Transverse colon (tissue), 4 donors: ENCODE data around the gene PRR20G. TPM values are rescaled to one million over a fixed set of nuclear protein-coding genes. Genes with fewer than 3 reads are reported as not detected.

ENCODE experiments used
- DNase-seq: peaks from one replicate; pipeline ENCODE4 v3.0.0-alpha.2; 2019
- H3K27ac ChIP-seq, 4 donors: fragments of 200-600 bp; sonication (generic); 2 replicates each; pipeline ENCODE4 v1.5.1; 2016 to 2018; ENCODE audit warnings: inconsistent platforms in 4 of 4
- H3K27me3 ChIP-seq: fragments of 200-600 bp; sonication (generic); 2 replicates; pipeline ENCODE4 v1.5.1; 2017; ENCODE audit warnings: inconsistent platforms
- H3K36me3 ChIP-seq, 4 donors: fragments of 200-600 bp; sonication (generic); 2 replicates each; pipeline ENCODE4 v1.5.1; 2017 to 2019; ENCODE audit warnings: inconsistent platforms in 4 of 4
- H3K4me1 ChIP-seq, 4 donors: fragments of 200-600 bp; sonication (generic); 2 replicates each; pipeline ENCODE4 v1.5.1; 2017 to 2020; ENCODE audit warnings: inconsistent platforms in 4 of 4
- H3K4me3 ChIP-seq, 4 donors: fragments of 200-600 bp; sonication (generic); 1 replicate in 1 of 4; 2 replicates in 3 of 4; pipeline versions ENCODE4 v1.5.1 to v1.6.1; 2017 to 2019; ENCODE audit warnings: inconsistent platforms in 4 of 4
- H3K9me3 ChIP-seq, 2 donors: fragments of 200-600 bp; sonication (generic); 2 replicates each; pipeline ENCODE4 v1.5.1; 2017 to 2019; ENCODE audit warnings: inconsistent platforms in 2 of 2
- CTCF ChIP-seq, 5 experiments: fragments of 200-600 bp in 3 of 5; fragments of 450-650 bp in 2 of 5; sonication (generic) in 3 of 5; IDR thresholded peaks; 1 replicate in 2 of 5; 2 replicates in 3 of 5; pipeline ENCODE4 v1.5.1; 2016 to 2017; ENCODE audit warnings: antibody characterized with exemption in 5 of 5, inconsistent platforms in 3 of 5, mild to moderate bottlenecking in 2 of 5, moderate library complexity in 1 of 5
- EP300 ChIP-seq: sonication (generic); formaldehyde crosslinking; IDR thresholded peaks from one replicate; pipeline ENCODE4 v1.6.1; 2017; ENCODE audit warnings: antibody characterized with exemption, low read depth
- POLR2A ChIP-seq: fragments of 450-650 bp; IDR thresholded peaks from one replicate; pipeline ENCODE4 v1.6.1; 2016; ENCODE audit warnings: antibody characterized with exemption, mild to moderate bottlenecking, moderate library complexity
- POLR2AphosphoS5 ChIP-seq, 3 donors: sonication (generic); formaldehyde crosslinking; IDR thresholded peaks; one replicate each; pipeline ENCODE4 v1.6.1; 2016; ENCODE audit warnings: antibody characterized with exemption in 3 of 3
- WGBS, 2 donors: methylation state at CpG; one replicate each; pipeline ENCODE4 v1.1.5; 2018; ENCODE audit warnings: low coverage in 1 of 2; 5-methylcytosine and 5-hydroxymethylcytosine counted together
- in situ Hi-C, 4 donors: fragments of 200-750 bp; cut with MboI; loops; one replicate each; pipeline versions ENCODE4 v1.15.0 to v1.15.1; 2017; ENCODE audit warnings: low sequenced_read_pairs in 3 of 4, low pct_ligation_motif_present in 1 of 4, low pct_unique_long_range_greater_than_20kb in 1 of 4
- intact Hi-C: fragments of 100-400 bp; cut with DNase I; formaldehyde crosslinking; loops from one replicate; pipeline ENCODE4 v1.15.1; 2023; ENCODE audit warnings: low total_unique reads
- total RNA-seq, 4 donors: library from RNA; depleted of rRNA; stranded (reverse); fragments of >200 nt; gene quantifications; one replicate each; pipeline ENCODE4 v1.1.0, GENCODE V29; 2016

The PRR20G gene
- total RNA-seq, 4 donors from 2014 or later, result not detected

- in situ Hi-C loops, result no loop called here
- 29 to 58% methylated on average over 1 to 4 of the region's 4 CpGs for WGBS, 2 donors
- no peak for DNase-seq
- H3K9me3 ChIP-seq, result peaks cover 2 to 3% of the 10 kb centered on the region in 2 donors
- H3K36me3 ChIP-seq, result no peaks in the 10 kb centered on the region
- intact Hi-C loops, result no loop called here
- H3K27me3 ChIP-seq, result no peaks in the 10 kb centered on the region
- H3K4me1 ChIP-seq, result no peaks in the 10 kb centered on the region
- H3K4me3 ChIP-seq, result no peak overlapping the region
- no peak overlapping the region for H3K27ac ChIP-seq
- TF ChIP-seq CTCF (IDR thresholded peaks at IDR 0.05) (no peak), EP300 (no peak), POLR2AphosphoS5 (IDR thresholded peaks at IDR 0.05) (no peak), POLR2A (no peak)
These were observed 37.2 kb upstream of the PRR20G start for GRCh38 chr3:127324913-127325628.

GRCh38 chr3:127324076-127324475 lies 36.2 kb upstream of the PRR20G start:
- Histone ChIP-seq H3K27me3 (no peaks in the 10 kb centered on the region), H3K9me3 (no peaks in the 10 kb centered on the region), H3K4me1 (no peaks in the 10 kb centered on the region), H3K27ac (no peak overlapping the region), H3K36me3 (no peaks in the 10 kb centered on the region), H3K4me3 (no peak overlapping the region)
- no peak for TF ChIP-seq CTCF (IDR thresholded peaks at IDR 0.05)
- no peak for TF ChIP-seq POLR2AphosphoS5 (IDR thresholded peaks at IDR 0.05)
- TF ChIP-seq POLR2A, result no peak
- TF ChIP-seq EP300, result no peak
- intact Hi-C loops (no loop called here), in situ Hi-C loops (no loop called here)
- 54% methylated on average over 3 of the region's 3 CpGs; no CpG with 5 or more reads in 1 of the 2 donors for WGBS, 2 donors
- no peak for DNase-seq

- TF ChIP-seq EP300 (no peak), POLR2AphosphoS5 (IDR thresholded peaks at IDR 0.05) (no peak), POLR2A (no peak), CTCF (IDR thresholded peaks at IDR 0.05) (no peak)
- DNase-seq, result no peak
- no peaks in the 10 kb centered on the region for H3K27me3 ChIP-seq
- no peaks in the 10 kb centered on the region for H3K36me3 ChIP-seq
- H3K27ac ChIP-seq, result no peak overlapping the region
- intact Hi-C loops (no loop called here), in situ Hi-C loops (no loop called here)
- WGBS, 2 donors, result 70 to 76% methylated on average over 4 to 5 of the region's 5 CpGs
- H3K4me1 ChIP-seq, result no peaks in the 10 kb centered on the region
- no peaks in the 10 kb centered on the region for H3K9me3 ChIP-seq
- H3K4me3 ChIP-seq, result no peak overlapping the region
These were observed 35.7 kb upstream of the PRR20G start for GRCh38 chr3:127323581-127323980.

- in situ Hi-C loops (no loop called here), intact Hi-C loops (no loop called here)
- H3K27ac ChIP-seq, result no peak overlapping the region
These were observed 33.5 kb upstream of the PRR20G start for GRCh38 chr3:127321371-127321770.

More at GRCh38 chr3:127321371-127321770, 33.5 kb upstream of the PRR20G start:
- TF ChIP-seq CTCF (IDR thresholded peaks at IDR 0.05) (no peak), POLR2A (no peak), POLR2AphosphoS5 (IDR thresholded peaks at IDR 0.05) (no peak), EP300 (no peak)
- no peak for DNase-seq
- Histone ChIP-seq H3K4me3 (no peak overlapping the region), H3K4me1 (no peaks in the 10 kb centered on the region), H3K9me3 (no peaks in the 10 kb centered on the region), H3K36me3 (no peaks in the 10 kb centered on the region), H3K27me3 (no peaks in the 10 kb centered on the region)
- 75 to 89% methylated on average over 4 of the region's 4 CpGs for WGBS, 2 donors
